CD4-positive, alpha-beta T cell treated with Interleukin-10 for 1 hour (primary cell): ENCODE data around the gene MANSC4.

ENCODE experiments used
- DNase-seq: peaks from one replicate; pipeline ENCODE4 v3.0.0-alpha.2; 2020

Gene MANSC4

GRCh38 chr12:27797301-27798025, 17.4 kb upstream of the MANSC4 start:
- no peak for DNase-seq

DNA sequence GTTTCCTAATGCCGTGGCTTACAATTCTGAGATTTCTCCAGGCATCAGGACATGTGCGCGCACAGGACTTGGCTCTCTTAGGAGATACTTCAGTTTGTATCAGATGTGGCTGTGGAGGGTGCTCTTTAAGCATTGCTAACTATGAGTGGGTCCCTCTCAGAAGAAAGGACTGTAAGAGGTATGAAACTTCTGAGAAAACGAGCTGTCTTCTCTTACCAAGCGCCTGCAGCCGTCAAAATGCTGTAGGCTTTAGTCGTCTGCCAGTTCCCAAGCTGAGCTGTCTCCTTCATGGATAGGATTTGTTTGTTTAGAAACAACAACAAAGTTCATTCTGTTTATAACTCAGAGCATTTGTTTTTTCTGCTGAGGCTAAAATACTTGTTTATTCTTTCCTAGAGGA, 16.1 kb upstream of the MANSC4 start:
- no peak for DNase-seq

GRCh38 chr12:27794818-27795584, 15.0 kb upstream of the MANSC4 start:
- DNase-seq, result no peak

GRCh38 chr12:27790179-27790578, 10.1 kb upstream of the MANSC4 start:
- DNase-seq, result no peak

- no peak for DNase-seq
Measured at GRCh38 chr12:27787559-27787958, 7.5 kb upstream of the MANSC4 start.

- DNase-seq, result no peak
Measured at GRCh38 chr12:27785882-27786570, 6.0 kb upstream of the MANSC4 start.

- no peak for DNase-seq
Measured at GRCh38 chr12:27782481-27782880, 2.4 kb upstream of the MANSC4 start.

DNA sequence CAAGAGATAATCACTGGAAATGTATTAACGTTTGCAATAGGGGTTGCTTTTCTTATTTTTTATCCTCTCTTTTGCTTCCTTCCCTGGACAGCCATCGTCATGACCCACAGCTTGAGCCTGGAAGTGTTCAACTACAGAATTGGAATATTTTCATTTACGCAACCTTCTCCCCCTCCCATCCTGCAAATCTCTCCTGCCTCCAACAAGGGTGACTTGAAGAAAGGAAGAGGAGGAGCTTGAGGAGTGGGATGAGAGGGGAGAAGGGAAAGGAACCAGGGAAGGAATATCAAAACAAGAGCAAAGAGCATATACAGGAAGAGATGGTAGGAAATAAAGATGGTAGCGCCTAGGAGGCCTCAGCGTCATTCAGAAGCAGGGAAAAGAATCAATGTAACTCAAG, 1.6 kb upstream of the MANSC4 start:
- DNase-seq, result no peak

GRCh38 chr12:27780612-27781408, 774 bp upstream of the MANSC4 start:
- peak; percentile 3 for DNase-seq

DNA sequence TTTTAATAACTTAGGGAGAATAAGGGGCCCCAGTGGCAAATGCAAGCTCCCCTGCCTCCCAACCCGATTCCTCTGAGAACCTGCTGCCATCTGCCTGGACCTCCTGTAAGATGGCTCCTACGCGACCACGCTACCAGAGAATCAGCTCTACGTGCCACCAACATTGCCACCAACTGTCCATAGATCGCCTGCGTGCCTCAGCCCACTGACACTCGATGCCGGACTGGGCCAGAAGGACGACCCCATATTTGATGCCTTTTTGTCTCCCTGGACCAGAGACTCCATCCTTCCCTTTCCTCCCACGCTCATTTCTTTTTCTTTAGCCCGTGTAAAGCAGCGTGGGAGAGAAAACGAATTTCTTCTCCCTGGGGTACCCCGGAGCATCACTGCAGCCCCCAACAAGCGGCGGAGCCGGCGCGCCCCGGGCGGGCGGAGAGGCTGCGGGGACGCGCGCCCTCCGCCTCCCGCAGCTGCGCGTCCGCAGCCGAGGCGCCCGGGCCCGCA, 568 bp downstream of the MANSC4 start:
- peak; percentile 13 for DNase-seq

GRCh38 chr12:27778206-27778605, 1.8 kb downstream of the MANSC4 start:
- no peak for DNase-seq

DNA sequence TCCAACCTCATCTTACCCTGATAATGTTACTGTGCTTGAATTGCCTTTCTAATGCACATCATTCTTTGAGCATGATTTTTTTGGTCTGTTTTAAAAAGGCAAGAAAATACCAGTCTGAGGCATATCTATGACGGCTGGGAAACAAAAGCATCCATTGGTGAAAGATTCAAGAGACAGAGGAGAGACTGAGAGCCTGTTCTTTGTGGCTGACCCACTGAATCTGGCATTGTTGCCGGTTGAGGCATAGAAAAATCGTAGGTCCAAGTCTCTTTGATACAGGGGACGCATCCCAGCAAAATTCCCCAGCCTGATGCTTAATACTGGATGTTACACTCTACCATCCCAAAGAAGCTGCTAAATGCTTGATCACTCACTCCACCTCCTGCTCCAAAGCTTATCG, 2.9 kb downstream of the MANSC4 start:
- no peak for DNase-seq

DNA sequence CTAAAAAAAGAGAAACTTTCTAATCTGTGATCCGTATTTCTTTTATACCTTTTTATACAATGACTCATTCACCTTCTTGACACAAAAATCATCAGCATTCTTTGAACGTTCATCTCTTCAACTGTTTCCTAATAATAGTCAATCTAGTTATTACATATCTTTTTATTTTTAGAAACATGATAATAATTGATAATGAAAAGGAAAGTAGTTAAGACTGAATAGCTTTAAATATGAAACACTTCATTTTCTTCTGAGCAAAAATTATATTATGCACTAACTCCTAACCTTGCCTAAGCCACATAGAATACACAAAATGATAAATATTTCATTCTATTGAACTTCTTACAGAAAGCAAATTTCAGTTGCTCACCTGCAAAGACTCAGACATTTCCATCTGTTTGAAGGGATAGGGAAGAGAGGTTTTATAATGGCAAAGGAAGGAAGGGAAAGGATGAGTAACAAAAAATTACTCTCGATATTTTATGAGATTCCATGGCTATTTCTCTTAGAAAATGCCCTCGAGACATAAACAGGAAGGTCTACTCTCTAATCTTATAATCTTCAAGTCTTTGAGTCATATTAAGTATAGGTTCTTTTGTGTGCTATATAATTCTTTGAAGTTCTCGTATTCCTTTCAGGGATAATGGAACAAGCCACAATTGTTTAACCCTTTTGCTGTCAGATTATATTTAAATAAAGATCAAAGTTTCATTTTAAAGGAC, 7.5 kb downstream of the MANSC4 start:
- no peak for DNase-seq

- no peak for DNase-seq
Measured at GRCh38 chr12:27771481-27772327, 8.3 kb downstream of the MANSC4 start.

GRCh38 chr12:27769142-27769673, 10.8 kb downstream of the MANSC4 start:
- no peak for DNase-seq

GRCh38 chr12:27766587-27766986, 13.4 kb downstream of the MANSC4 start:
- no peak for DNase-seq

DNA sequence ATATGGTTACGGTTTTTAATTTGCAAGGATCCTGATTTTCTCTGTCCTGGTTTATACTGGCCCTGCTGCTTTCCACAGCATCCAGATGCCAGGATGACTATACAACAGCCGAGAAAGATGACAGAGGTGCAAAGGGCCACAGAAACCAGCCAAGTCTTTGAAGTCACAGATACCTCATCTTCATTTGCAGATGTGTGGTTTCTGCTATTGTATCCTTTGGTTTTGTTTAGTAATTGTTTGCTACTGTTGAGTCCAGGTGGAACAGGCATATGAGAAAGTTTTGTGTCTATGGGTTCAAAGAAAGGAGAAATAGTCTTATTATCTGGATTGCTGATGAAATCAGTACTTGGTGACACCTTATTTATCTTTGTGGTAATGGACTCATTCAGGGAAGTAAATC, 17.3 kb downstream of the MANSC4 start:
- DNase-seq, result no peak

DNA sequence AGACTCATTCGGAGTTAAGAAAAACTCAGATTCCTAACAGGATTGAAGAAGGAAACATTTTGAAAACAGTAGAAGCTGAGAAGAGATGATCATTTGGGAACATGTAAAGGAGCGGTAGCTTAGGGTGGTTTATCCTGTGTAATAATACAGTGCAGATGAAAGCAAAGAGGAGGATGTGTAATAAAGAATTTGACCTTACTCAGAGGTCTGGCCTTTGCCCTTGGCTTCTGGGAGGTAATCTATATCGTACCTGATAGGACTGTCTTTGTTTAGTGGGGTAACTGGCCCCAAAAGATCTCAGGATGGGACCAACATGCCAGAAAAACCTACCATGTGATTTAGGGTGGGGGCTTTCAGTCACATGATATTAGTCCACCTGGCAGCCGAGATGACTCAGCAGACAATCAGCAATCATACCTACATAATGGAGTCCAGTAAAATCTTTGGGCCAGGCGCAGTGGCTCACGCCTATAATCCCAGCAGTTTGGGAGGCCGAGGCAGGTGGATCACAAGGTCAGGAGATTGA, 23.3 kb downstream of the MANSC4 start:
- no peak for DNase-seq

DNA sequence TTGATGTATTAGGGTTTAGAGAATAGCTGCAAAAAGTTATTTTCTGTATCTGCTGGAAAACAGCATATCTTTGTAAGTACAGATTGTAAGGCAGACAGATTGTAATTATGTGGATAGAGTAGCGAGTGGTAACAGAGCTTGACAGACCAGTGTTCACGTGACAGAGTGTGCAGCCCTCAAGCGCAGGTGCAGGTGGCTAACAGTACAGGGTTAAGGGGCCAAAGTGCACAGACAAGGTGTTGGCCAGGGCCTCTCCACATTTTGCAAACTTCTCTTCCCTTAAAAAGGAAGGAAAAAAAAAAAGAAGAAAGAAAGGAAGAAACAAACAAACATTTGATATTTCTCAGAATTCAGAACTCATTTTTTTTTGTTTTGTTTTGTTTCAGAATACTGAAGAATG, 25.2 kb downstream of the MANSC4 start:
- no peak for DNase-seq

DNA sequence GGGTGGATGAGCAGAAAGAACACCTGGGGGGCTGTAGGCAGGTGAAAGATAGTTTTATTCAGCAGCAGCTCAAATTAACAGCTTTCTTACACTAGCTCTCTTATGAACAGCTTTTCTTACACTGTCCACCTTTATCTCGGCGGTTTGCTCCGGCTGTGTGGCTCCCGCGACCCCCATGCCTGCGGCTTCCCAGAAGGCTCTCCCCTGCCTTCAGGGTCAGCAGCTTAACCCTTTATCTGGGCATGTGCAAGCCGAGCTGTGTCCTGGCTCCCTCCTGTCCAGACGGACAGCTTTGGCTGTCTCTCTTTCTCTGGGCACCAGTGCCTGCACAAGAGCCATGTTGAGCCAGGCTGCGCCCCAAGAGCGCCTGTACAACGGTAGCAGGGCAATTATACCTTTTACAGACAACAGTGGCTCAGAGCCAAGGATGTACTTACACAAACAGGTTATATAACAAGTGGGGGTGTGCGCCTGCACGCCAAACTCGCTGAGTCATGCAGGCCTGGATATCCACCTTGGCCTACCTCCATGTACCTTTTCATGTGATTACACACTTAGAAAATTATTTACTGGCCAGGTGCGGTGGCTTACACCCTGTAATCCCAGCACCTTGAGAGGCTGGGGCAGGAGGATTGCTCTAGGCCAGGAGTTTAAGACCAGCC, 28.5 kb downstream of the MANSC4 start:
- no peak for DNase-seq
